H1 (cell line): ENCODE measurements around the gene DLST. TPM values are rescaled to one million over a fixed set of nuclear protein-coding genes. Genes with fewer than 3 reads are reported as not detected.

ENCODE experiments used
- CTCF ChIA-PET: fragments of 300-600 bp; sonication (Branson Sonifier 250); formaldehyde crosslinking; loops from one replicate; lab custom pipeline; 2021; ENCODE audit not compliant: partially characterized antibody; lab: Charles Lee
- POLR2A ChIA-PET: fragments of 300-600 bp; sonication (Branson Sonifier 250); formaldehyde crosslinking; loops from one replicate; lab custom pipeline; 2021; ENCODE audit warnings: inconsistent platforms; ENCODE audit not compliant: partially characterized antibody; lab: Charles Lee
- DNase-seq, 2 experiments: peaks; one replicate each; pipeline versions ENCODE4 v3.0.0 to v3.0.0-alpha.2; 2010 to 2022; ENCODE audit warnings: low spot score in 2 of 2, low read depth in 1 of 2, mixed read lengths in 1 of 2
- FAIRE-seq: peaks from 2 replicates; lab custom pipeline; 2011; peaks lifted over from hg19 to GRCh38; lab: Jason Lieb, UNC
- H2AFZ ChIP-seq: 2 replicates; pipeline ENCODE4 v1.8.1; 2012; ENCODE audit warnings: low read length, inconsistent platforms
- H2AK5ac ChIP-seq: 2 replicates; pipeline ENCODE4 v1.6.1; 2013; ENCODE audit warnings: low read depth, low read length
- H2BK120ac ChIP-seq: replicated peaks from 2 replicates; pipeline ENCODE3; 2013; ENCODE audit warnings: low read depth, low read length, inconsistent platforms
- H2BK12ac ChIP-seq: 2 replicates; pipeline ENCODE4 v1.6.1; 2013; ENCODE audit warnings: low read depth, low read length
- H2BK15ac ChIP-seq: 2 replicates; pipeline ENCODE4 v1.6.1; 2013; ENCODE audit warnings: low read length
- H2BK20ac ChIP-seq: 2 replicates; pipeline ENCODE4 v1.6.1; 2013; ENCODE audit warnings: low read length
- H2BK5ac ChIP-seq: 2 replicates; pipeline ENCODE4 v1.6.1; 2013; ENCODE audit warnings: low read depth, low read length
- H3K14ac ChIP-seq: 2 replicates; pipeline ENCODE4 v1.6.1; 2013; ENCODE audit warnings: inconsistent platforms; ENCODE audit not compliant: insufficient read length
- H3K18ac ChIP-seq: 2 replicates; pipeline ENCODE4 v1.6.1; 2013; ENCODE audit warnings: low read length; ENCODE audit errors: extremely low read depth
- H3K23ac ChIP-seq: 2 replicates; pipeline ENCODE4 v1.6.1; 2013; ENCODE audit warnings: inconsistent platforms; ENCODE audit not compliant: insufficient read length
- H3K23me2 ChIP-seq: 2 replicates; pipeline ENCODE4 v1.6.1; 2013; ENCODE audit warnings: low read depth, low read length
- H3K27ac ChIP-seq: 2 replicates; pipeline ENCODE4 v1.6.1; 2011; ENCODE audit warnings: low read depth, low read length, inconsistent platforms
- H3K27me3 ChIP-seq, 4 experiments: replicated peaks in 1 of 4; 1 replicate in 1 of 4; 2 replicates in 3 of 4; pipeline versions ENCODE4 v1.6.1 to v1.8.1; 2011 to 2013; ENCODE audit warnings: low read length in 3 of 4, mild to moderate bottlenecking in 3 of 4, inconsistent platforms in 2 of 4, mixed read lengths in 2 of 4, moderate library complexity in 1 of 4; ENCODE audit not compliant: control insufficient read depth in 3 of 4, insufficient read depth in 3 of 4; ENCODE audit errors: extremely low read depth in 1 of 4
- H3K36me3 ChIP-seq, 4 experiments: 2 replicates each; pipeline versions ENCODE4 v1.6.1 to v1.8.1; 2011 to 2013; ENCODE audit warnings: mild to moderate bottlenecking in 4 of 4, low read length in 3 of 4, moderate library complexity in 2 of 4, control low read depth in 1 of 4, inconsistent platforms in 1 of 4; ENCODE audit not compliant: insufficient read depth in 4 of 4, control insufficient read depth in 2 of 4
- H3K4ac ChIP-seq: replicated peaks from 2 replicates; pipeline ENCODE3; 2013; ENCODE audit warnings: low read length, low read depth, mixed read lengths, inconsistent platforms; ENCODE audit not compliant: insufficient read length
- H3K4me1 ChIP-seq, 4 experiments: replicated peaks in 1 of 4; 1 replicate in 1 of 4; 2 replicates in 3 of 4; pipeline versions ENCODE4 v1.6.1 to v1.8.1; 2011 to 2013; ENCODE audit warnings: low read length in 3 of 4, inconsistent platforms in 2 of 4, mixed read lengths in 1 of 4; ENCODE audit not compliant: insufficient read depth in 4 of 4, control insufficient read depth in 3 of 4
- H3K4me2 ChIP-seq, 2 experiments: 2 replicates each; pipeline versions ENCODE4 v1.6.1 to v1.8.1; 2011 to 2013; ENCODE audit warnings: low read depth in 2 of 2, low read length in 2 of 2, control low read depth in 1 of 2, inconsistent platforms in 1 of 2, mild to moderate bottlenecking in 1 of 2; ENCODE audit not compliant: insufficient read depth in 1 of 2
- H3K4me3 ChIP-seq, 4 experiments: fragments of 200-600, 300-600 bp in 1 of 4; sonication (generic), shearing (Covaris generic), sonication (Bioruptor Twin) in 1 of 4; 2 replicates each; pipeline versions ENCODE4 v1.5.1 to v1.8.1; 2011 to 2016; ENCODE audit warnings: low read length in 4 of 4, low read depth in 3 of 4, control low read depth in 2 of 4, inconsistent platforms in 2 of 4, mild to moderate bottlenecking in 2 of 4, mixed read lengths in 1 of 4, moderate library complexity in 1 of 4; ENCODE audit not compliant: insufficient read depth in 2 of 4; ENCODE audit errors: extremely low read depth in 1 of 4
- H3K56ac ChIP-seq: replicated peaks from 2 replicates; pipeline ENCODE3; 2013; ENCODE audit warnings: low read depth, mild to moderate bottlenecking, mixed read lengths, low read length, inconsistent platforms; ENCODE audit not compliant: insufficient read length
- H3K79me1 ChIP-seq: 2 replicates; pipeline ENCODE4 v1.6.1; 2013; ENCODE audit warnings: low read depth, low read length, control low read depth
- H3K79me2 ChIP-seq, 2 experiments: 2 replicates each; pipeline versions ENCODE4 v1.6.1 to v1.8.1; 2012 to 2013; ENCODE audit warnings: low read length in 2 of 2, mild to moderate bottlenecking in 2 of 2, inconsistent platforms in 1 of 2; ENCODE audit not compliant: insufficient read depth in 2 of 2, control insufficient read depth in 1 of 2
- H3K9ac ChIP-seq, 4 experiments: replicated peaks in 1 of 4; 1 replicate in 1 of 4; 2 replicates in 3 of 4; pipeline versions ENCODE4 v1.6.1 to v1.8.1; 2011 to 2013; ENCODE audit warnings: low read depth in 3 of 4, low read length in 3 of 4, control low read depth in 2 of 4, mild to moderate bottlenecking in 2 of 4, moderate library complexity in 2 of 4, inconsistent platforms in 1 of 4; ENCODE audit errors: extremely low read depth in 1 of 4
- H3K9me3 ChIP-seq, 2 experiments: 2 replicates each; pipeline versions ENCODE4 v1.6.1 to v1.8.1; 2012 to 2013; ENCODE audit warnings: mild to moderate bottlenecking in 2 of 2, moderate library complexity in 2 of 2, control low read depth in 1 of 2, inconsistent platforms in 1 of 2, low read depth in 1 of 2, low read length in 1 of 2, mixed read lengths in 1 of 2; ENCODE audit not compliant: insufficient read depth in 2 of 2
- H4K20me1 ChIP-seq, 2 experiments: replicated peaks in 1 of 2; 2 replicates each; pipeline versions ENCODE3 to v1.8.1; 2011 to 2013; ENCODE audit warnings: inconsistent platforms in 2 of 2, low read length in 2 of 2, mild to moderate bottlenecking in 1 of 2; ENCODE audit not compliant: insufficient read depth in 2 of 2, control insufficient read depth in 1 of 2
- H4K5ac ChIP-seq: 2 replicates; pipeline ENCODE4 v1.6.1; 2013; ENCODE audit warnings: low read length, low read depth, mixed read lengths, inconsistent platforms; ENCODE audit not compliant: insufficient read length
- H4K8ac ChIP-seq: 2 replicates; pipeline ENCODE4 v1.8.0; 2013; ENCODE audit warnings: mild to moderate bottlenecking, moderate library complexity, low read length, inconsistent platforms; ENCODE audit not compliant: insufficient read depth; ENCODE audit errors: extremely low read depth
- H4K91ac ChIP-seq: replicated peaks from 2 replicates; pipeline ENCODE3; 2013; ENCODE audit warnings: low read length, mixed read lengths, inconsistent platforms; ENCODE audit not compliant: insufficient read length
- CBX8 ChIP-seq: fragments of 300-800, 300-1000 bp; sonication (generic); IDR thresholded peaks from 2 replicates; pipeline ENCODE4 v1.7.1; 2016; ENCODE audit warnings: low read depth, low read length, borderline replicate concordance
- MAX ChIP-seq: IDR thresholded peaks from 2 replicates; pipeline ENCODE4 v1.6.1; 2012; ENCODE audit warnings: inconsistent platforms
- SIN3A ChIP-seq, 2 experiments: IDR thresholded peaks in 1 of 2; conservative IDR thresholded peaks in 1 of 2; 2 replicates each; pipeline ENCODE4 v1.6.1; 2011 to 2012; ENCODE audit warnings: low read length in 2 of 2, improper control_type of control experiment in 1 of 2, low read depth in 1 of 2, mild to moderate bottlenecking in 1 of 2
- TEAD4 ChIP-seq: IDR thresholded peaks from 2 replicates; pipeline ENCODE4 v1.6.1; 2012; ENCODE audit warnings: low read depth, low read length, inconsistent platforms, mixed read lengths
- USF2 ChIP-seq: IDR thresholded peaks from 2 replicates; pipeline ENCODE4 v1.6.1; 2011; ENCODE audit warnings: low read length, improper control_type of control experiment
- WGBS, 2 experiments: shearing (Covaris generic) in 1 of 2; methylation state at CpG; one replicate each; pipeline versions ENCODE4 v1.1.6 to v1.1.7; 2013 to 2015; ENCODE audit warnings: low lambda C conversion rate in 2 of 2, mixed read lengths in 2 of 2, inconsistent platforms in 1 of 2, low coverage in 1 of 2, missing lambda C conversion rate in 1 of 2; ENCODE audit not compliant: insufficient replicate concordance in 2 of 2, insufficient coverage in 1 of 2, insufficient read length in 1 of 2; ENCODE audit errors: extremely low coverage in 1 of 2, missing lambda C conversion rate in 1 of 2; 5-methylcytosine and 5-hydroxymethylcytosine counted together
- polyA plus RNA-seq, 7 experiments: library from polyadenylated mRNA; depleted of rRNA in 3 of 7; stranded (reverse) in 5 of 7; unstranded in 2 of 7; fragments of >200 nt in 5 of 7; fragments of 200-250 nt in 2 of 7; gene quantifications; 1 replicate in 5 of 7; 2 replicates in 1 of 7; 4 replicates in 1 of 7; pipeline versions ENCODE4 v1.2.1 to v1.2.3, GENCODE V29; 2011 to 2013; ENCODE audit warnings: missing spikeins in 2 of 7, mixed read lengths in 2 of 7
- total RNA-seq: library from RNA; stranded (reverse); fragmentation: NEBNext Ultra II Directional; extraction: Animal tissue kit (Norgen Biotek cat#: 25700); gene quantifications from 2 replicates; pipeline ENCODE4 v1.2.1, GENCODE V29; 2021

Gene DLST
- total and polyA plus RNA-seq, 2 of the 8 experiments (the other 6 are each of a cell fraction or from before 2014, with no cell fraction given): 96.5 to 117 TPM

- Histone ChIP-seq H3K4me1 (no peaks in the 10 kb centered on the region), H2AFZ (no peak overlapping the region), H4K91ac (no peak overlapping the region), H4K8ac (no peak overlapping the region), H2BK5ac (no peak overlapping the region), H2BK20ac (no peak overlapping the region), H4K20me1 (no peaks in the 10 kb centered on the region), H3K56ac (no peak overlapping the region), H3K27ac (no peak overlapping the region), H3K27me3 (no peaks in the 10 kb centered on the region), H3K79me2 (no peaks in the 10 kb centered on the region), H3K23ac (no peak overlapping the region), H3K79me1 (no peaks in the 10 kb centered on the region), H3K18ac (no peak overlapping the region), H2AK5ac (no peak overlapping the region), H2BK120ac (no peak overlapping the region), H3K23me2 (no peaks in the 10 kb centered on the region), H3K9ac (no peak overlapping the region), H4K5ac (no peak overlapping the region), H3K36me3 (no peaks in the 10 kb centered on the region), H2BK15ac (no peak overlapping the region), H3K4me3 (no peak overlapping the region), H3K4ac (no peak overlapping the region), H3K4me2 (no peak overlapping the region), H2BK12ac (no peak overlapping the region), H3K9me3 (no peaks in the 10 kb centered on the region), H3K14ac (no peak overlapping the region)
- CTCF ChIA-PET: interaction anchor here (0.6 to 5.3 kb wide), 6 partner anchors 9 to 241 kb away, joined by 3 to 46 read pairs (median 4); no protein-coding TSS in a partner anchor
- POLR2A ChIA-PET: interaction anchor here (1.9 kb wide), 1 partner anchor 11 kb away, joined by 6 read pairs; no protein-coding TSS in a partner anchor
- 87% methylated on average over 1 of the region's 1 CpG; no CpG with 5 or more reads in 1 of the 2 experiments for WGBS, 2 experiments
- FAIRE-seq (no peak), DNase-seq (no peak)
- no peak for TF ChIP-seq MAX
- no peak for TF ChIP-seq SIN3A (conservative IDR thresholded peaks at IDR 0.05 in 1 of 2, IDR thresholded peaks at IDR 0.05 in 1 of 2; ENCODE audit: low read depth in 1 of 2, low read length in 2 of 2)
- no peak for TF ChIP-seq CBX8
- TF ChIP-seq TEAD4: no peak
- TF ChIP-seq USF2: no peak
Measured at GRCh38 chr14:74846968-74847665, 34.6 kb upstream of the DLST start.
